Measurements from ENCODE around the gene MLLT6. TPM values are rescaled to one million over a fixed set of nuclear protein-coding genes. Genes with fewer than 3 reads are reported as not detected.

MLLT6 gene
- total and polyA plus RNA-seq, 2 of the 13 experiments (the other 11 are each of a cell fraction or from before 2014, with no cell fraction given): 50.7 to 69.5 TPM

DNA sequence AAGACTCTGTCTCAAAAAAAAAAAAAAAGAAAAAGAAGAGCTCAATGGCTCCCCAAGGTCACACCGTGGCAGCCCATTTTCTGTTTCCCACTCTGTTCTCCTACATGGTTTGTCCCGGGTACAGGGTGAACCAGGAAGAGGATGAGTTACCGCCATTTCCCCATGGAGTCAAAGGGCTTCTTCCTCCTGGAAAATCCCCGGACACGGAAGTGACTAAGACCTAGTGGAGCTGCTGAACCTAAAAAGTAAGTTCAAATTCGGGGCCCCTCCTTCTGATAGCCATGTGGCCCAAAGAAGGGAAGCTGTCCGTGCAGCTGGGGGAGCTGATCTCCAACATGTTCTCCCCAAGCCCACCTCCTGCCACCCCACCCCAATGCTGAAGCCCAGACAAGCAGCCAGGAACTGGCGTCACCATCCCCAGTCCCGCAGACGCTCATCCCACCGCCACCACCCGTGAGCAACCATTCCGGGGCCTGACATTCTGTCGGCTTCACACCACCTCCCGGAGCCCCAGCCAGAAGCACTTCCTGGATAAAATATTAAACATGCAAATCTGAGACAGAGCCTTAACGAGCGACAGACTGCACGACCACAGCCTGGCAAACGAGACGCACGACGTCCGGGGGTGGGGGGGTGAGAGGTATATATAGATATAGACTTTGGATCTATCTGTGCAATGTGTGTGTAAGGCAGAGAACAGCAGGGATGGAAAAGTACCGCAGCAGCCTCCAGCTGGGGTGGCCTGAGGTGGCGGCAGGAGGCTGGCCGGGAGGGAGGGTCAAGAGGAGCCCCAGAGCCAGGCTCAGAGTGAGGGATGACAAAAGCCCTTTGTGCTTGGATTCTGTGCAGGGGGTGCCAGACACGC lies 47.9 kb upstream of the MLLT6 start (continued):
- TF ChIP-seq, protein P1, sequence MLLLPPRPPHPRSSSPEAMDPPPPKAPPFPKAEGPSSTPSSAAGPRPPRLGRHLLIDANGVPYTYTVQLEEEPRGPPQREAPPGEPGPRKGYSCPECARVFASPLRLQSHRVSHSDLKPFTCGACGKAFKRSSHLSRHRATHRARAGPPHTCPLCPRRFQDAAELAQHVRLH (CRISPR knock-in tag; IDR thresholded peaks at IDR 0.05; ENCODE audit: borderline replicate concordance, low read depth): peak; percentile 95
- TF ChIP-seq ZBTB20 (CRISPR knock-in tag; IDR thresholded peaks at IDR 0.05; ENCODE audit: borderline replicate concordance, low read depth) (peak; percentile 99; the same call in 1 of the 2 replicates), MED8 (CRISPR knock-in tag; IDR thresholded peaks at IDR 0.05; ENCODE audit: insufficient replicate concordance) (peak; percentile 92), ZFP82 (CRISPR knock-in tag; IDR thresholded peaks at IDR 0.05; ENCODE audit: borderline replicate concordance) (peak; percentile 55; the same call in 1 of the 2 replicates), ZNF720 (CRISPR knock-in tag; IDR thresholded peaks at IDR 0.05) (0 out of 2 replicates have a peak, but pooled peaks have one; percentile 9), ZNF761 (CRISPR knock-in tag; conservative IDR thresholded peaks at IDR 0.05) (0 out of 2 replicates have a peak, but pooled peaks have one; percentile 59), SIX4 (CRISPR knock-in tag; IDR thresholded peaks at IDR 0.05) (peak; percentile 46), HOXA7 (CRISPR knock-in tag; IDR thresholded peaks at IDR 0.05) (no peak), SP1 (IDR thresholded peaks at IDR 0.05) (no peak), SP1 (CRISPR knock-in tag; IDR thresholded peaks at IDR 0.05) (no peak)
- TF ChIP-seq, protein P2, sequence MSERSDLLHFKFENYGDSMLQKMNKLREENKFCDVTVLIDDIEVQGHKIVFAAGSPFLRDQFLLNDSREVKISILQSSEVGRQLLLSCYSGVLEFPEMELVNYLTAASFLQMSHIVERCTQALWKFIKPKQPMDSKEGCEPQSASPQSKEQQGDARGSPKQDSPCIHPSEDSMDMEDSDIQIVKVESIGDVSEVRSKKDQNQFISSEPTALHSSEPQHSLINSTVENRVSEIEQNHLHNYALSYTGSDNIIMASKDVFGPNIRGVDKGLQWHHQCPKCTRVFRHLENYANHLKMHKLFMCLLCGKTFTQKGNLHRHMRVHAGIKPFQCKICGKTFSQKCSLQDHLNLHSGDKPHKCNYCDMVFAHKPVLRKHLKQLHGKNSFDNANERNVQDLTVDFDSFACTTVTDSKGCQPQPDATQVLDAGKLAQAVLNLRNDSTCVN (CRISPR knock-in tag; IDR thresholded peaks at IDR 0.05; ENCODE audit: borderline replicate concordance): peak; percentile 67
- TF ChIP-seq, protein P3, sequence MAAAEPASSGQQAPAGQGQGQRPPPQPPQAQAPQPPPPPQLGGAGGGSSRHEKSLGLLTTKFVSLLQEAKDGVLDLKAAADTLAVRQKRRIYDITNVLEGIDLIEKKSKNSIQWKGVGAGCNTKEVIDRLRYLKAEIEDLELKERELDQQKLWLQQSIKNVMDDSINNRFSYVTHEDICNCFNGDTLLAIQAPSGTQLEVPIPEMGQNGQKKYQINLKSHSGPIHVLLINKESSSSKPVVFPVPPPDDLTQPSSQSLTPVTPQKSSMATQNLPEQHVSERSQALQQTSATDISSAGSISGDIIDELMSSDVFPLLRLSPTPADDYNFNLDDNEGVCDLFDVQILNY (CRISPR knock-in tag; conservative IDR thresholded peaks at IDR 0.05): no peak
- TF ChIP-seq, protein P4, sequence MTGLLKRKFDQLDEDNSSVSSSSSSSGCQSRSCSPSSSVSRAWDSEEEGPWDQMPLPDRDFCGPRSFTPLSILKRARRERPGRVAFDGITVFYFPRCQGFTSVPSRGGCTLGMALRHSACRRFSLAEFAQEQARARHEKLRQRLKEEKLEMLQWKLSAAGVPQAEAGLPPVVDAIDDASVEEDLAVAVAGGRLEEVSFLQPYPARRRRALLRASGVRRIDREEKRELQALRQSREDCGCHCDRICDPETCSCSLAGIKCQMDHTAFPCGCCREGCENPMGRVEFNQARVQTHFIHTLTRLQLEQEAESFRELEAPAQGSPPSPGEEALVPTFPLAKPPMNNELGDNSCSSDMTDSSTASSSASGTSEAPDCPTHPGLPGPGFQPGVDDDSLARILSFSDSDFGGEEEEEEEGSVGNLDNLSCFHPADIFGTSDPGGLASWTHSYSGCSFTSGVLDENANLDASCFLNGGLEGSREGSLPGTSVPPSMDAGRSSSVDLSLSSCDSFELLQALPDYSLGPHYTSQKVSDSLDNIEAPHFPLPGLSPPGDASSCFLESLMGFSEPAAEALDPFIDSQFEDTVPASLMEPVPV (CRISPR knock-in tag; IDR thresholded peaks at IDR 0.05): peak; percentile 54
- TF ChIP-seq, protein P5, sequence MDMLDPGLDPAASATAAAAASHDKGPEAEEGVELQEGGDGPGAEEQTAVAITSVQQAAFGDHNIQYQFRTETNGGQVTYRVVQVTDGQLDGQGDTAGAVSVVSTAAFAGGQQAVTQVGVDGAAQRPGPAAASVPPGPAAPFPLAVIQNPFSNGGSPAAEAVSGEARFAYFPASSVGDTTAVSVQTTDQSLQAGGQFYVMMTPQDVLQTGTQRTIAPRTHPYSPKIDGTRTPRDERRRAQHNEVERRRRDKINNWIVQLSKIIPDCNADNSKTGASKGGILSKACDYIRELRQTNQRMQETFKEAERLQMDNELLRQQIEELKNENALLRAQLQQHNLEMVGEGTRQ (IDR thresholded peaks at IDR 0.05; ENCODE audit: low read depth, low read length): no peak
- TF ChIP-seq, protein P5 (CRISPR knock-in tag; IDR thresholded peaks at IDR 0.05; ENCODE audit: borderline replicate concordance): no peak; the same call in 1 of the 2 replicates
- TF ChIP-seq, protein P6, sequence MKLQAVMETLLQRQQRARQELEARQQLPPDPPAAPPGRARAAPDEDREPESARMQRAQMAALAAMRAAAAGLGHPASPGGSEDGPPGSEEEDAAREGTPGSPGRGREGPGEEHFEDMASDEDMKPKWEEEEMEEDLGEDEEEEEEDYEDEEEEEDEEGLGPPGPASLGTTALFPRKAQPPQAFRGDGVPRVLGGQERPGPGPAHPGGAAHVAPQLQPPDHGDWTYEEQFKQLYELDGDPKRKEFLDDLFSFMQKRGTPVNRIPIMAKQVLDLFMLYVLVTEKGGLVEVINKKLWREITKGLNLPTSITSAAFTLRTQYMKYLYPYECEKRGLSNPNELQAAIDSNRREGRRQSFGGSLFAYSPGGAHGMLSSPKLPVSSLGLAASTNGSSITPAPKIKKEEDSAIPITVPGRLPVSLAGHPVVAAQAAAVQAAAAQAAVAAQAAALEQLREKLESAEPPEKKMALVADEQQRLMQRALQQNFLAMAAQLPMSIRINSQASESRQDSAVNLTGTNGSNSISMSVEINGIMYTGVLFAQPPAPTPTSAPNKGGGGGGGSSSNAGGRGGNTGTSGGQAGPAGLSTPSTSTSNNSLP (IDR thresholded peaks at IDR 0.05; ENCODE audit: low read depth, low read length): peak; percentile 96
- TF ChIP-seq, protein P7, sequence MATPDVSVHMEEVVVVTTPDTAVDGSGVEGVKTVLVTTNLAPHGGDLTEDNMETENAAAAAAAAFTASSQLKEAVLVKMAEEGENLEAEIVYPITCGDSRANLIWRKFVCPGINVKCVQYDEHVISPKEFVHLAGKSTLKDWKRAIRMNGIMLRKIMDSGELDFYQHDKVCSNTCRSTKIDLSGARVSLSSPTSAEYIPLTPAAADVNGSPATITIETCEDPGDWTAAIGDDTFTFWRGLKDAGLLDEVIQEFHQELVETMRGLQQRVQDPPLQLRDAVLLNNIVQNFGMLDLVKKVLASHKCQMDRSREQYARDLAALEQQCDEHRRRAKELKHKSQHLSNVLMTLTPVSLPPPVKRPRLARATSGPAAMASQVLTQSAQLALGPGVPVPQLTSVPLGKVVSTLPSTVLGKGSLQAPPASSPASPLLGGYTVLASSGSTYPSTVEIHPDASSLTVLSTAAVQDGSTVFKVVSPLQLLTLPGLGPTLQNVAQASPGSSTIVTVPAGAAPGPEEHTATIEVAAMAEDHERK (CRISPR knock-in tag; IDR thresholded peaks at IDR 0.05; ENCODE audit: low read depth): peak; percentile 80

All from HepG2 (cell line).